ACC112 (cell line): ENCODE measurements around the gene UBE2F.

ENCODE experiments used
- H2AFZ ChIP-seq: fragments of 200-600 bp; sonication (generic); one replicate; pipeline ENCODE4 v1.6.0; 2017; ENCODE audit warnings: antibody characterized with exemption, low read length; ENCODE audit not compliant: unreplicated experiment
- H3K27ac ChIP-seq: fragments of 200-600 bp; sonication (generic); 2 replicates; pipeline ENCODE4 v1.5.1; 2014; ENCODE audit warnings: low read depth, mild to moderate bottlenecking, antibody characterized with exemption, low read length, moderate library complexity
- H3K27me3 ChIP-seq: fragments of 200-600 bp; sonication (generic); 2 replicates; pipeline ENCODE4 v1.6.1; 2014; ENCODE audit warnings: mild to moderate bottlenecking, antibody characterized with exemption, low read length, moderate library complexity, mixed read lengths; ENCODE audit not compliant: insufficient read depth
- H3K36me3 ChIP-seq: fragments of 200-600 bp; sonication (generic); 2 replicates; pipeline ENCODE4 v1.6.1; 2016; ENCODE audit warnings: mild to moderate bottlenecking, antibody characterized with exemption, low read length, moderate library complexity, mixed read lengths; ENCODE audit not compliant: insufficient read depth
- H3K4me1 ChIP-seq: fragments of 200-600 bp; sonication (generic); one replicate; pipeline ENCODE4 v1.6.1; 2016; ENCODE audit warnings: low read length, mixed read lengths; ENCODE audit not compliant: insufficient read depth, unreplicated experiment, control insufficient read depth
- H3K4me3 ChIP-seq: fragments of 200-600 bp; sonication (generic); 2 replicates; pipeline ENCODE4 v1.5.1; 2014; ENCODE audit warnings: mild to moderate bottlenecking, low read depth, low read length
- H3K79me2 ChIP-seq: fragments of 200-600 bp; sonication (generic); one replicate; pipeline ENCODE4 v1.6.0; 2016; ENCODE audit warnings: low read length; ENCODE audit not compliant: control insufficient read depth, unreplicated experiment, insufficient read depth

UBE2F gene

GRCh38 chr2:237966565-237967462, at the start of gene UBE2F:
TSS of gene UBE2F (plus strand) at chr2:237967014. CDS start at chr2:237973108, 6,094 bp downstream.
- H3K79me2 ChIP-seq: peaks cover 45% of the 10 kb centered on the region
- H3K27ac ChIP-seq: no peak within 1 kb of the TSS
- H3K4me1 ChIP-seq: peaks cover 13% of the 10 kb centered on the region
- peak within 1 kb of the TSS; percentile 97 for H3K4me3 ChIP-seq
- no peaks in the 10 kb centered on the region for H3K27me3 ChIP-seq
- H2AFZ ChIP-seq: peak within 1 kb of the TSS; percentile 87
- H3K36me3 ChIP-seq: 0 out of 2 replicates have a peak, but pooled peaks cover 6% of the 10 kb centered on the region

- no peak overlapping the region for H2AFZ ChIP-seq
- no peaks in the 10 kb centered on the region for H3K79me2 ChIP-seq
- H3K4me1 ChIP-seq: no peaks in the 10 kb centered on the region
- H3K27me3 ChIP-seq: no peaks in the 10 kb centered on the region
- H3K27ac ChIP-seq: no peak overlapping the region
- no peaks in the 10 kb centered on the region for H3K36me3 ChIP-seq
- H3K4me3 ChIP-seq: no peak overlapping the region
Observed at GRCh38 chr2:237917696-237918374, 49.0 kb upstream of the UBE2F start.

GRCh38 chr2:237919593-237919992, 47.2 kb upstream of the UBE2F start:
- H3K79me2 ChIP-seq: no peaks in the 10 kb centered on the region
- H3K27me3 ChIP-seq: no peaks in the 10 kb centered on the region
- no peaks in the 10 kb centered on the region for H3K36me3 ChIP-seq
- H3K4me1 ChIP-seq: peaks cover 6% of the 10 kb centered on the region
- no peak overlapping the region for H2AFZ ChIP-seq
- H3K27ac ChIP-seq: no peak overlapping the region
- H3K4me3 ChIP-seq: no peak overlapping the region

- Histone ChIP-seq H3K27me3 (no peaks in the 10 kb centered on the region), H3K4me1 (peaks cover 6% of the 10 kb centered on the region), H3K27ac (no peak overlapping the region), H2AFZ (no peak overlapping the region), H3K4me3 (no peak overlapping the region), H3K79me2 (no peaks in the 10 kb centered on the region), H3K36me3 (no peaks in the 10 kb centered on the region)
Observed at GRCh38 chr2:237920673-237921072, 46.1 kb upstream of the UBE2F start.

- no peaks in the 10 kb centered on the region for H3K27me3 ChIP-seq
- no peak overlapping the region for H3K27ac ChIP-seq
- H3K36me3 ChIP-seq: no peaks in the 10 kb centered on the region
- peaks cover 6% of the 10 kb centered on the region for H3K4me1 ChIP-seq
- no peak overlapping the region for H3K4me3 ChIP-seq
- no peaks in the 10 kb centered on the region for H3K79me2 ChIP-seq
- no peak overlapping the region for H2AFZ ChIP-seq
Observed at GRCh38 chr2:237921967-237922492, 44.8 kb upstream of the UBE2F start.

- Histone ChIP-seq H3K27me3 (no peaks in the 10 kb centered on the region), H3K27ac (no peak overlapping the region), H3K36me3 (no peaks in the 10 kb centered on the region), H3K4me3 (peak overlapping the region; percentile 61; the same call in 1 of the 2 replicates), H2AFZ (peak overlapping the region; percentile 88), H3K79me2 (no peaks in the 10 kb centered on the region), H3K4me1 (peaks cover 6% of the 10 kb centered on the region)
Observed at GRCh38 chr2:237922641-237923361, 44.0 kb upstream of the UBE2F start.

- no peaks in the 10 kb centered on the region for H3K79me2 ChIP-seq
- H2AFZ ChIP-seq: peak overlapping the region; percentile 88
- no peaks in the 10 kb centered on the region for H3K27me3 ChIP-seq
- H3K36me3 ChIP-seq: no peaks in the 10 kb centered on the region
- H3K27ac ChIP-seq: no peak overlapping the region
- peaks cover 6% of the 10 kb centered on the region for H3K4me1 ChIP-seq
- peak overlapping the region; percentile 61 for H3K4me3 ChIP-seq
Observed at GRCh38 chr2:237923481-237924163, 43.2 kb upstream of the UBE2F start.

- Histone ChIP-seq H3K4me1 (peaks cover 6% of the 10 kb centered on the region), H3K4me3 (no peak overlapping the region), H3K27ac (no peak overlapping the region), H3K36me3 (no peaks in the 10 kb centered on the region), H2AFZ (peak overlapping the region; percentile 69), H3K27me3 (no peaks in the 10 kb centered on the region), H3K79me2 (no peaks in the 10 kb centered on the region)
Observed at GRCh38 chr2:237924164-237924534, 42.7 kb upstream of the UBE2F start.

GRCh38 chr2:237927135-237927534, 39.7 kb upstream of the UBE2F start:
- H3K36me3 ChIP-seq: no peaks in the 10 kb centered on the region
- no peaks in the 10 kb centered on the region for H3K27me3 ChIP-seq
- no peaks in the 10 kb centered on the region for H3K79me2 ChIP-seq
- H3K4me1 ChIP-seq: peaks cover 10% of the 10 kb centered on the region
- no peak overlapping the region for H2AFZ ChIP-seq
- no peak overlapping the region for H3K27ac ChIP-seq
- H3K4me3 ChIP-seq: no peak overlapping the region

- Histone ChIP-seq H3K4me1 (peaks cover 9% of the 10 kb centered on the region), H2AFZ (no peak overlapping the region)
Observed at GRCh38 chr2:237927986-237928385, 38.8 kb upstream of the UBE2F start.

More at GRCh38 chr2:237927986-237928385, 38.8 kb upstream of the UBE2F start:
- Histone ChIP-seq H3K36me3 (no peaks in the 10 kb centered on the region), H3K79me2 (no peaks in the 10 kb centered on the region), H3K27ac (no peak overlapping the region), H3K27me3 (no peaks in the 10 kb centered on the region), H3K4me3 (no peak overlapping the region)
